NCI-H2107 treated with DMSO at 0.1 percent for 48 hours (cell line): ENCODE data around the gene GAPDH.
A peak's percentile ranks its signal among the peaks of the same experiment; 100 is the strongest.
"Not testable (repeated sequence)": the region's sequence is repeated elsewhere in the genome, so short reads cannot be mapped to it uniquely, and the experiment has no call there.

Source experiments
- DNase-seq: peaks from one replicate; lab custom pipeline; 2025; ENCODE audit not compliant: unreplicated experiment; lab: John Stamatoyannopoulos, UW

The GAPDH gene

GRCh38 chr12:6533923-6534694 is at the start of gene GAPDH:
TSS of gene GAPDH (plus strand) at chr12:6534517. CDS start at chr12:6534833, 316 bp downstream.
- DNase-seq: peak; percentile 98

GRCh38 chr12:6488240-6488639 is 46.1 kb upstream of the GAPDH start:
- no peak for DNase-seq

GRCh38 chr12:6489449-6489848 is 44.9 kb upstream of the GAPDH start:
- DNase-seq: no peak

- not testable (repeated sequence) for DNase-seq
These were observed 43.6 kb upstream of the GAPDH start for GRCh38 chr12:6490673-6491072.

- peak; percentile 93 for DNase-seq
These were observed 41.4 kb upstream of the GAPDH start, which contains the start of gene MRPL51 for GRCh38 chr12:6492838-6493496. TSS of gene MRPL51 (minus strand) at chr12:6493262. CDS start at chr12:6493136, 126 bp downstream.

GRCh38 chr12:6493497-6494257 is 40.6 kb upstream of the GAPDH start, which contains the start of gene NCAPD2:
TSS of gene NCAPD2 (plus strand) at chr12:6494102. CDS start at chr12:6495099, 997 bp downstream.
- peak; percentile 93 for DNase-seq

- no peak for DNase-seq
These were observed 40.0 kb upstream of the GAPDH start for GRCh38 chr12:6494258-6494743.

- no peak for DNase-seq
These were observed 39.3 kb upstream of the GAPDH start for GRCh38 chr12:6494968-6495367.

- DNase-seq: not testable (repeated sequence)
These were observed 37.0 kb upstream of the GAPDH start for GRCh38 chr12:6497291-6497690.

GRCh38 chr12:6500466-6500865 is 33.9 kb upstream of the GAPDH start:
- no peak for DNase-seq

GRCh38 chr12:6507102-6507998 is 27.0 kb upstream of the GAPDH start:
- no peak for DNase-seq

- DNase-seq: no peak
These were observed 26.2 kb upstream of the GAPDH start for GRCh38 chr12:6508087-6508486.

GRCh38 chr12:6520186-6520585 is 14.1 kb upstream of the GAPDH start:
- no peak for DNase-seq

- no peak for DNase-seq
These were observed 12.1 kb upstream of the GAPDH start for GRCh38 chr12:6522193-6522592.

- DNase-seq: no peak
These were observed 10.6 kb upstream of the GAPDH start for GRCh38 chr12:6523708-6524107.

- DNase-seq: no peak
These were observed 9.7 kb upstream of the GAPDH start for GRCh38 chr12:6524648-6525047.

GRCh38 chr12:6526201-6526600 is 8.1 kb upstream of the GAPDH start:
- DNase-seq: no peak

- DNase-seq: no peak
These were observed 7.4 kb upstream of the GAPDH start for GRCh38 chr12:6526766-6527525.

- DNase-seq: no peak
These were observed 6.6 kb upstream of the GAPDH start for GRCh38 chr12:6527711-6528110.
